Dedifferentiated amniotic fluid mesenchymal stem cell (primary cell): ENCODE measurements around the gene SORCS3.

Experiments
- DNase-seq: peaks from one replicate; pipeline ENCODE4 v3.0.0-alpha.2; 2016; ENCODE audit errors: extremely low spot score

Gene SORCS3

GRCh38 chr10:105102977-105103376 lies 461.9 kb downstream of the SORCS3 start:
- DNase-seq, result no peak

DNA sequence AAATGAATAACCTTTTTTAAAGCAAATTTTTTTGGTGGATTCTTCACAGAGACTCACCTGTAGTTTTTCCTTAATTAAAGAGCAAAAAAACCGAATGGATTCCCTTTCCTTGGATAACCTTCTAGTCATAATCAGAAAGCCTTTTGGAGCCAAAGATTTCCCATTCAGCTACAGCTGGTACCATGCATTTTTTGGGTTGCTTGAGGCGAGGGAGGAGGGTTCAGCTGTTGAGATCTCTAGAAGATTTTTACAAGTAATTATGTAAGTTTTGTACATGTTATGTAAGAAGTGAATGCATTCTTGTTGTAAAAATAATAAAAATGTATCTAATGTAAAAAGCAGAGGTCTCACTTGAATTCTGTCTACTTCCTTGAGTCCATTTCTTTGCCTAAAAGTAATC lies 463.2 kb downstream of the SORCS3 start:
- no peak for DNase-seq

DNA sequence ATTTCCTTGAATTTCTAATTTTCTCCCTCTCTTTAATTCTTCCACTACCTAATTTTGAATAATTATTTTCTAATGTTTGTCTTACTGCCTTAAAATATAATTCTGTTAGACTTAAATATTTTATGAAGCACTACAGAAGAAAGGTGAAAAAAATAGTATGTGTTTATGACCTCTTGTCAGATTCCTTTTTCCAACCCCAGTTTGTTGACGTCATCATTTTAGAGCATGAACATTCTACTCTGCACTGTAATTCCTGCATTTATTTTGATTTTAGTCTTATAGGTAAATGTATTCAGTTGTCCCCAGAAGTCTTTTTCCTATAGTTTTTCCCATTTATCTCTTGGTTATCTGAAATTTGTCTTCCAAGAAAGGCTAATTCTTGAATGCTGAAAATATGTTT lies 468.1 kb downstream of the SORCS3 start:
- no peak for DNase-seq

GRCh38 chr10:105112862-105113261 lies 471.8 kb downstream of the SORCS3 start:
- DNase-seq, result no peak

GRCh38 chr10:105113666-105114065 lies 472.6 kb downstream of the SORCS3 start:
- no peak for DNase-seq

DNA sequence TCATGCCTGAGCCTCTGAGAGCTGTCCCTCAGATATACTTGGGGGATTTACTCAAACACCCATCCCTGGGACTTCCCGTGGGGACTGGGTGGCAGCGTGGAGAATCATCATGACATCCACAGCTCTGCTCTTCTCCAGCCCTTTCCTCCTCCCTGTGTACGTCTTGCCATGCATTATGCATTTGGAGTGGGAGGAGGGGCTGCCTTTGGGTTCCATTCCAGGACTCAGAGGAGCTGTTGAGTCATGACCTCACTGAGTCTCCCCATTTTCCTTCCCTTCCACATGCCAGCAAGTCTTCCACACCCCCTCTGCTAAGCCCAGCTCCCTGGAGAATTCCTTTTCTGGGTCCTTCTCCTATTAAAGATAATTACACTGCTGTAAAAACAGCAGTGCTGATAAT lies 480.7 kb downstream of the SORCS3 start:
- no peak for DNase-seq

DNA sequence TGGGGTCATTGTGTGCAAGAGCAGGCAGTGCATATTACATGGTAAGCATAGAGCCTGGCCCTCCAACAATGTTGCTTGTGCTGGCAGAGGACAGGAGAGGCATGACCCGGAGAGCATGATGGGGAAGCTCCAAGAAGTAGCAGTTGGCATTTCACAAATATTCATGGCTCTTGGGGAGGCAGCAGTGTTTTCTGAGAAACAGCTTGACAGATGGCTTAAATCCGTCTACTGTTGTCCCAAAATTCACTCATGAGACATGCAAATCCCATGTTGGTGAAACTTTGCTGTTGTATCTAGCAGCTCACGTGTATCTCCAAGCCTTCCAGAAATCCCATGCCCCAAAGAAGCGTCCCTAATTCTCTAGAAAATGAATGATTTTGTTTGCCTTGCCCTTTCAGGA lies 487.0 kb downstream of the SORCS3 start:
- no peak for DNase-seq

- no peak for DNase-seq
Measured at GRCh38 chr10:105138358-105138757, 497.3 kb downstream of the SORCS3 start.

DNA sequence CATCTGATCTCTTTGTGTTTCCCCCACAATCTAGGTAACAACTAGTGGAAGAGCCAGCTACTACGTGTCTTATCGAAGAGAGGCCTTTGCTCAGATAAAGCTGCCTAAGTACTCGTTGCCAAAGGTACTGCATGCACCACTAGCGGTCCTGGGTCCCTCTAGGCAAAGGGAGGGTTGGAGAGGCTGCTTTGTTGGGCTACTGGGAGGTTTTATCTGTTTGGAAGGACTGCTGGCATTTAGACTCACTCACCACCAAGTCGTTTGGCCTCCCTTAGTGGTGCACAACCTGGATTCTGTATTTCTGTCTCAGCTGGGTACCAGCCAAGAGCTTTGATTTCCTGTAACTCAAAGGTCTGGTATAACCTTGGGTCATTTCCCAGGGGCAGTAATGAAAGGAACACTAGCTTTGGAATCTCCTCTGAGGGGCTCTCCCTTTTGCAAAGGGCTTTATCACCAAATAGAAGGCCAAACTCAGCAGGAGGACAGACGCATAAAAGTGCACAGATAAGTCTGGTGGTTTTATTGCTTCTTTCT lies 498.3 kb downstream of the SORCS3 start:
- DNase-seq, result no peak

DNA sequence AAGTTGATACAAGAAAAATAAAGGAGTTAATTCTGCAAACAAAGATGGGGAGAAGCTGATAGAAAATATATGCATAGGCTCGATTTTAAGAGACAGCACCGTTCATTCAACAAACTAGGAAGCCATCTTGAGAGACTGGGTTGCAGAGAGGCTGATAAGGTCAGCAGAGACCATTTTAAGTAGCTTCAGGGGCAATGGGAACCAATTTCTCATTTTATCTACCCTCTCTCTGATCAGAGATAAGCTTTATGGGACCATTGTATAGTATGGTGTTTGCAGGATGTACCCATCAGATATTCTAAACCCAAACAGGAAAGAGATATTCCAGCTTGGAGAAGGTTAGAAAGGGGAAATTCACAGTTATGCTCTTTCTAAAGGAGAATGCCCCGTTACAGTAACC lies 499.5 kb downstream of the SORCS3 start:
- DNase-seq, result no peak

DNA sequence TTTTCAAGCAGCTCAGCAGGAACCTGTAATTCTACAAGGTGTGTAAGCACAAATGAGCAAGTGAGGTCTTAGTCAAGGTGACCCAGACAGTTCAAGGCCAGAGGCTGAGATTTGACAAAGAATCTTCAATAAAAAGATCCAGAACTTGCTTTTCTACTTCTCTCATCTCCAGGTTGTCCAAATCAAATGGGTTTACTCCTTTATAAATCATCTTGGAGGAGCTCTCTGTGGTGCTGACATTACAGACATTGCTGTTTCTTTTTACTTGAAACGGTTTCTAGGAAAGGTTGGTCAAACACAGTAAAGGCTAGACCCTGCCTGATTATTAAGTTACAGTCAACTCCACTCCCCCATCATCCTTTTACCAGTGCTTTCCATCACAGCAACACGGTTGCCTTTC lies 504.6 kb downstream of the SORCS3 start:
- no peak for DNase-seq

DNA sequence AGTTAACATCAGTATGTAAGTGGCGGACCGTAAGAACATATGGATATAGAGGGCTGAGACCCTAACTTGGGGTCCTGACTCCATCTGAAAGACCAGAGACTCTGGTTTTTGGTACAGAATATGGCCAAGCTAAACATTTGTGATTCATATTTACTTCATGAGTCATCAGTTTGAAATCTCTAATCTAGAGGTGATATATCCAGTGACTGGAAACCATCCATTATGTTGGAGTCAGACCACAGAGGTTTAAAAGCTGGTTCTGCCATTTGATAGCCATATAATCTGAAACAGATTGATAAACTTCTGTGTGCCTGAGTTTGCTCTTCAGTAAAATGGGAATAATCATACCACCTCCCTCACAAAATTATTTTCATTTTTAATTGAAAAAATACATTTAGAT lies 505.3 kb downstream of the SORCS3 start:
- DNase-seq, result no peak

DNA sequence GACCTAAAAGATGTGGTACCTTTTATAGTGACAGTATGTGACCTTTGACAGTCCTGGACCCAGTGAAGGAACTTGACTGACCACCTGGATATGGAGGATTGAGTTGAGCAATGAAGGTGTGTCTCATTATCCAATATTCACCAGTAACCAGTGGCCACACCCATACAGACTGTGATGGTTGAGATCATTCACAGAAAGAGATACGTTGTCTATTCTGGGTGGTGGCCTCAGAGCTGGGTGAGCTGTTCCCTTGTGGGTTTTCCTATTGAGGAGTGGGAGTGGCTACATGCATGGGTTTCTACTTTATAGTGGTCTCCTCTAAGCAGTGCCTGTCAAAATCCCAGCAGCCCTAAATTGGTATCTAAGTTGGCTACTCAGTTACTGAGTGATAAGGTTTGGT lies 507.4 kb downstream of the SORCS3 start:
- no peak for DNase-seq

DNA sequence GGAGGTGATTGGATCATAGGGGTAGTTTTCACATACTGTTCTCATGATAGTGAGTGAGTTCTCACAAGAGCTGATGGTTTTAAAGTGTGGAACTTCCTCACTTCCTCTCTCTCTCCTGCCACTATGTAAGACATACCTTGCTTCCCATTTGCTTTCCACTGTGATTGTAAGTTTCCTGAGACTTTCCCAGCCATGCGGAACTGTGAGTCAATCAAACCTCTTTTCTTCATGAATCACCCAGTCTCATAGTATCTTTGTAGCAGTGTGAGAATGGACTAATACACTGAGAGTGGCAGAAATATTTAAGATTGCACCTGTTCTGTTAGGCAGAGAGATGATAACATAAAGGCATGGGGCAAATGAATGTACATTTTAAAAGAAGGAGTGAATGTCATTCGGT lies 507.8 kb downstream of the SORCS3 start:
- no peak for DNase-seq

DNA sequence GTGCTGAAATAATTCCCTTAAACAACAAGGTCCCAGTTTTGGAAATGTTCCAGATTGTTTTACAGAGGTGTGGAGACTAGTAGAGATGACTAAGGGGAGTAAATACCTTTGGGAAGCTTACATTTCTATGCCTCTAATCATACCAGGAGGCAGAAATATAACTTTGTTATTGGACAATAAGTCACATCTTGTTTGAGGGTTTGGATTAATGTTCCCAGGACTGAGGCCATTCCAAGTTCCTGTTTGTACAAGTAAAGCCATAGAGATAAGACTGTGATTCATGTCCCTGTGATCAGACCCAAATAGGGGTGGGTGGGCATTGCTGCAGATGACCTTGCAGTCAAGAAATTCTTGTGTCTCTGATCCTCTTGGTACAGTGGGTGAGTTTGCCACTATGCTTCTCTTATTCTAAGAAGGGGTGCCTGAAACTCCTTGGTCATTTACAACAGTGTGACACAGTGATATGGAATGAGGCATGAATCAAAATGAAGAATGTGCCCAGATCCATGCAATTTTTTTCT lies 508.3 kb downstream of the SORCS3 start:
- DNase-seq, result no peak

GRCh38 chr10:105150259-105150880 lies 509.3 kb downstream of the SORCS3 start:
- DNase-seq, result no peak

GRCh38 chr10:105154736-105155135 lies 513.6 kb downstream of the SORCS3 start:
- no peak for DNase-seq

- no peak for DNase-seq
Measured at GRCh38 chr10:105159268-105159667, 518.2 kb downstream of the SORCS3 start.

- no peak for DNase-seq
Measured at GRCh38 chr10:105161149-105161548, 520.1 kb downstream of the SORCS3 start.

DNA sequence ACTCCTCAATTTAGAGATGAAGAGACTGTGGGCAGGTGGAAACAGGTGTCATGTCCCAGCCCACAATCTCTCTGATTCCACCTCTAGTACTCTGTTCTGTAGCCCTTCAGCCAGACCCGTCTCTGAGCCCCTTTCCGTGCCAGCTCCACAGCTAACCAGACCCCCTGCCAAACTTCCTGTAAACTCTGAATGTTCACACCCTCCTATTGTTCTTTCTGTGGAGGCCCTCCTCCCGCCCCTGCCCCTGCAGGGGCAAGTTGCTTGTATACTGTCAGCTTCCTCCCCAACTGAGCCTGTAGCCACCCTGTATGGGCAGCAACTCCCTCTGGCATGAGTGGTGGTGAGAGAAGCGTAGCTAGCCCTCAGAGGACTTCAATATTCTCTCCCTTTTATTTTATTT lies 520.7 kb downstream of the SORCS3 start:
- DNase-seq, result no peak

- no peak for DNase-seq
Measured at GRCh38 chr10:105170521-105170920, 529.4 kb downstream of the SORCS3 start.

DNA sequence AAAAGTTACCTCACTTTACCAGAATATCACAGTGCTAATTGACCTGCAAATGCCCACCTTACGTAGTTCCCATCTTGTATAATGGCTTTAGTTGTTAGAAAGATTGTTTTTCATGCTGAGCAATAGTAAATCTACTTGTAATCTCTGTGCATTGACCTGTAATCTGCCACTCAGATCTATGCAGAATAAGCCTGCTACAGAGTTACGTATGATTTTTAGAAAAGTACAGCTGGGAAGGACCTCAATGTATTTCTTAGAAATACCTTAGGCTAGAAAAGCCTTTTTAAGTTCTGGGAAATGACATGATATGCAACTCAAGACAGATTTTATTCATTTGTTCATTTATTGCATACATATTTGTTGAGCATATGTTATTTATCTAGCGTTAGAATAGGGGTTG lies 530.9 kb downstream of the SORCS3 start:
- DNase-seq, result no peak

DNA sequence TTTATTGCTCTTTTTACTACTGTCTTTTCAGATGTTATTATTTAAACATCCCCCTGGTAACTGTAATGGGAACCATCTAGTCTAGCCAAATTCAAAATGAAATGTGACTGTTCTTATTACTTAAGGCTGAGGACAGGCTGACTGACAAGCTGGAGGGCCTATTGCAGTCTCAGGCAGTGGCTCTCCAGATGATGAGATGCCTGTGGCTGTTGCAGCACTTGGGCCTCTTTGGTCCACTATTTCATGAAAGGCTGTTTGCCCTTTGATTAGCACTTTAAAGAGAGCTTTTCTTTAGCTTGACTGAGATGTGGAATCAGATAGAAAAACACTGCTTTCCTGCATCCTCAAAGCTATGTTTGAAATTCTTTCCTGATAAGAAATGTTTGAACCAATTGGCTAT lies 540.5 kb downstream of the SORCS3 start:
- no peak for DNase-seq

DNA sequence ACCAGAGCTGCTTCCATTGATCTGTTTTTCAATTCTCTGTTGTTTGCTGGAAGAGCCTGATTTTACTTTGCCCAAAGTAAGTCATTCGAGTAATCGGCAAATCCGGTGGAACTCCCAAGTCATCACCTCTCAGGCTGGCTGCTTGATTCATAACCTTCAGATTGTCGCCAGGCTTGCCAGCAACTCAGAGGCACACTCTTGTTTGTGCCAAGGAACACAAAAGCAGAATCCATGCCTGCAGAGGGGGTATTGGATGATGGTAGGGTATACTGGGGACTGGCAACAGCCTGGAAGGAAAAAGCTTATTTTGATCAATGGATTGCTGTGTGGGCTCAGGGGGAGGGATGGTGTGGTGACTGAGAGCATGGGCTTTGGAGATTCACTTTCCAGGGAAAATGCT lies 542.4 kb downstream of the SORCS3 start:
- DNase-seq, result no peak
